IMR-90 (cell line): ENCODE results near the gene PSMC4. TPM values are rescaled to one million over a fixed set of nuclear protein-coding genes. Genes with fewer than 3 reads are reported as not detected.

Experiments used
- ATAC-seq: fragments of 200-7000 bp; cut with Tn5 transposase; 2 replicates; pipeline ENCODE4 v1.9.1; 2020; ENCODE audit warnings: low read depth, mild to moderate bottlenecking, moderate library complexity
- BruUV-seq: library from RNA; stranded (reverse); fragments of 400-500 nt; replicated peaks from 2 replicates; lab custom pipeline; 2021; lab: Mats Ljungman, UMichigan
- CTCF ChIA-PET: fragments of 300-600 bp; formaldehyde crosslinking; extraction: SDS; loops from one replicate; lab custom pipeline; 2021; ENCODE audit warnings: antibody characterized with exemption; lab: Yijun Ruan, JAX
- POLR2A ChIA-PET: fragments of 300-600 bp; sonication (Branson Sonifier 250); formaldehyde crosslinking; loops from one replicate; lab custom pipeline; 2022; ENCODE audit warnings: antibody characterized with exemption; ENCODE audit not compliant: unreplicated experiment; lab: Charles Lee
- DNase-seq: peaks from one replicate; pipeline ENCODE4 v3.0.0; 2013
- H2AFZ ChIP-seq: replicated peaks from 2 replicates; pipeline ENCODE3; 2013; ENCODE audit warnings: low read length, mild to moderate bottlenecking; ENCODE audit not compliant: poor library complexity
- H2AK5ac ChIP-seq: 2 replicates; pipeline ENCODE4 v1.6.1; 2013; ENCODE audit warnings: low read depth, low read length, inconsistent platforms
- H2AK9ac ChIP-seq: replicated peaks from 2 replicates; pipeline ENCODE3; 2013; ENCODE audit warnings: mild to moderate bottlenecking, low read depth, low read length, moderate library complexity; ENCODE audit not compliant: poor library complexity
- H2BK120ac ChIP-seq: 2 replicates; pipeline ENCODE4 v1.6.1; 2013; ENCODE audit warnings: low read depth, low read length, inconsistent platforms
- H2BK15ac ChIP-seq: 3 replicates; pipeline ENCODE4 v1.6.1; 2013; ENCODE audit warnings: low read depth, low read length, inconsistent platforms
- H2BK20ac ChIP-seq: 2 replicates; pipeline ENCODE4 v1.6.1; 2013; ENCODE audit warnings: low read depth, mild to moderate bottlenecking, inconsistent platforms, low read length, moderate library complexity
- H2BK5ac ChIP-seq: 2 replicates; pipeline ENCODE4 v1.6.1; 2013; ENCODE audit warnings: mild to moderate bottlenecking, low read depth, low read length, inconsistent platforms; ENCODE audit not compliant: poor library complexity, severe bottlenecking
- H3K14ac ChIP-seq: replicated peaks from 2 replicates; pipeline ENCODE4 v1.6.1; 2013; ENCODE audit warnings: low read depth, low read length, inconsistent platforms
- H3K18ac ChIP-seq: 2 replicates; pipeline ENCODE4 v1.6.1; 2013; ENCODE audit warnings: low read depth, low read length, control low read depth
- H3K23ac ChIP-seq: 2 replicates; pipeline ENCODE4 v1.6.1; 2013; ENCODE audit warnings: low read depth, low read length, inconsistent platforms
- H3K27ac ChIP-seq: 2 replicates; pipeline ENCODE4 v1.5.1; 2013; ENCODE audit warnings: mild to moderate bottlenecking, control low read depth, low read length; ENCODE audit not compliant: insufficient read depth
- H3K27me3 ChIP-seq: 2 replicates; pipeline ENCODE4 v1.6.1; 2013; ENCODE audit warnings: low read length; ENCODE audit not compliant: control insufficient read depth, insufficient read depth
- H3K36me3 ChIP-seq: 2 replicates; pipeline ENCODE4 v1.6.1; 2013; ENCODE audit warnings: low read length, mixed read lengths; ENCODE audit not compliant: control insufficient read depth, insufficient read depth
- H3K4ac ChIP-seq: 2 replicates; pipeline ENCODE4 v1.6.1; 2013; ENCODE audit warnings: low read depth, low read length, inconsistent platforms
- H3K4me1 ChIP-seq: 2 replicates; pipeline ENCODE4 v1.6.1; 2013; ENCODE audit warnings: low read length, mixed read lengths; ENCODE audit not compliant: control insufficient read depth, insufficient read depth
- H3K4me2 ChIP-seq: 2 replicates; pipeline ENCODE4 v1.6.1; 2013; ENCODE audit warnings: low read depth, mild to moderate bottlenecking, control low read depth, low read length, moderate library complexity
- H3K4me3 ChIP-seq: 2 replicates; pipeline ENCODE4 v1.5.1; 2013; ENCODE audit warnings: low read depth, mild to moderate bottlenecking, control low read depth, low read length, moderate library complexity; ENCODE audit not compliant: insufficient read depth
- H3K56ac ChIP-seq: 2 replicates; pipeline ENCODE4 v1.6.1; 2013; ENCODE audit warnings: low read length, inconsistent platforms; ENCODE audit not compliant: insufficient read depth; ENCODE audit errors: extremely low read depth
- H3K79me1 ChIP-seq, 2 experiments: 2 replicates each; pipeline ENCODE4 v1.6.1; 2013; ENCODE audit warnings: low read length in 2 of 2, inconsistent platforms in 1 of 2, low read depth in 1 of 2
- H3K9ac ChIP-seq: 2 replicates; pipeline ENCODE4 v1.6.1; 2013; ENCODE audit warnings: low read depth, low read length, control low read depth
- H3K9me1 ChIP-seq: 2 replicates; pipeline ENCODE4 v1.6.1; 2013; ENCODE audit warnings: low read length, inconsistent platforms; ENCODE audit not compliant: insufficient read depth
- H3K9me3 ChIP-seq: 2 replicates; pipeline ENCODE4 v1.6.1; 2013; ENCODE audit warnings: low read length; ENCODE audit not compliant: control insufficient read depth, insufficient read depth
- H4K20me1 ChIP-seq: 2 replicates; pipeline ENCODE4 v1.6.1; 2013; ENCODE audit warnings: low read length, inconsistent platforms; ENCODE audit not compliant: insufficient read depth
- H4K5ac ChIP-seq: 2 replicates; pipeline ENCODE4 v1.6.1; 2013; ENCODE audit warnings: mild to moderate bottlenecking, low read depth, low read length, control low read depth
- H4K8ac ChIP-seq, 2 experiments: 2 replicates each; pipeline ENCODE4 v1.6.1; 2013; ENCODE audit warnings: low read depth in 2 of 2, low read length in 2 of 2, control low read depth in 1 of 2, inconsistent platforms in 1 of 2
- H4K91ac ChIP-seq: 2 replicates; pipeline ENCODE4 v1.6.1; 2013; ENCODE audit warnings: low read depth, low read length, inconsistent platforms; ENCODE audit not compliant: insufficient read depth
- CHD1 ChIP-seq: IDR thresholded peaks from 2 replicates; pipeline ENCODE4 v1.6.1; 2012; ENCODE audit warnings: low read depth, low read length, improper control_type of control experiment
- CTCF ChIP-seq: conservative IDR thresholded peaks from 2 replicates; pipeline ENCODE4 v1.5.1; 2012; ENCODE audit warnings: mild to moderate bottlenecking, low read depth, low read length, improper control_type of control experiment
- ELK1 ChIP-seq: fragments of 150-350 bp; IDR thresholded peaks from 2 replicates; pipeline ENCODE4 v1.6.1; 2016; ENCODE audit warnings: low read depth, mild to moderate bottlenecking, low read length, moderate library complexity, borderline replicate concordance
- MAFK ChIP-seq: IDR thresholded peaks from 2 replicates; pipeline ENCODE4 v1.6.1; 2012; ENCODE audit warnings: low read depth, low read length, improper control_type of control experiment
- MXI1 ChIP-seq: IDR thresholded peaks from 2 replicates; pipeline ENCODE4 v1.6.1; 2012; ENCODE audit warnings: low read depth, mild to moderate bottlenecking, low read length, moderate library complexity, borderline replicate concordance
- NFE2L2 ChIP-seq: fragments of 150-350 bp; IDR thresholded peaks from 2 replicates; pipeline ENCODE4 v1.6.1; 2016; ENCODE audit warnings: low read depth, mild to moderate bottlenecking, low read length
- RCOR1 ChIP-seq: IDR thresholded peaks from 2 replicates; pipeline ENCODE4 v1.6.1; 2012; ENCODE audit warnings: mild to moderate bottlenecking, low read length, improper control_type of control experiment; ENCODE audit not compliant: insufficient replicate concordance
- RFX5 ChIP-seq: IDR thresholded peaks from 2 replicates; pipeline ENCODE4 v1.8.0; 2012; ENCODE audit warnings: low read depth, mild to moderate bottlenecking, low read length, moderate library complexity
- USF2 ChIP-seq: fragments of 150-350 bp; IDR thresholded peaks from 2 replicates; pipeline ENCODE4 v1.6.1; 2017; ENCODE audit warnings: mild to moderate bottlenecking, antibody characterized with exemption, low read length, low read depth
- WGBS, 2 experiments: methylation state at CpG; one replicate each; pipeline versions ENCODE4 v1.1.5 to v1.1.7; 2013; ENCODE audit warnings: missing lambda C conversion rate in 2 of 2; ENCODE audit not compliant: insufficient read length in 1 of 2; ENCODE audit errors: extremely low coverage in 2 of 2; 5-methylcytosine and 5-hydroxymethylcytosine counted together
- dilution Hi-C: fragments of 300-500 bp; cut with HindIII; formaldehyde crosslinking; loops from one replicate; pipeline ENCODE4 v1.14.3; 2018; ENCODE audit warnings: low sequenced_read_pairs; ENCODE audit not compliant: unreplicated experiment
- in situ Hi-C: fragments of 300-500 bp; cut with MboI; formaldehyde crosslinking; loops from 3 replicates; pipeline ENCODE4 v1.14.3; 2019; ENCODE audit warnings: low sequenced_read_pairs, inconsistent platforms, mixed read lengths
- intact Hi-C: fragments of 100-400 bp; cut with micrococcal nuclease; formaldehyde crosslinking; loops from 2 replicates; pipeline ENCODE4 v1.10.0; 2022
- polyA plus RNA-seq, 3 experiments: library from polyadenylated mRNA; depleted of rRNA; stranded (reverse); fragments of >200 nt; gene quantifications; 2 replicates each; pipeline ENCODE4 v1.2.3, GENCODE V29; 2012; ENCODE audit warnings: low replicate concordance in 1 of 3
- total RNA-seq: library from RNA; depleted of rRNA; stranded (reverse); fragments of >200 nt; gene quantifications from 2 replicates; pipeline ENCODE4 v1.2.3, GENCODE V29; 2012

Gene PSMC4
- total and polyA plus RNA-seq, 2 of the 4 experiments (the other 2 are of a cell fraction), result 148 to 216 TPM

- in situ Hi-C loops, result no loop called here
- H2AK5ac ChIP-seq, result no peak overlapping the region
- H2BK120ac ChIP-seq, result no peak overlapping the region
- no peaks in the 10 kb centered on the region for H3K36me3 ChIP-seq
- no peak overlapping the region for H3K56ac ChIP-seq
- no peak overlapping the region for H3K4me3 ChIP-seq
- H2AK9ac ChIP-seq, result no peak overlapping the region
- no peak overlapping the region for H3K14ac ChIP-seq
- WGBS, 2 experiments, result no CpG with 5 or more reads among the region's 3 CpGs
- CTCF ChIA-PET, result no interaction called here
- no peak overlapping the region for H3K4ac ChIP-seq
- intact Hi-C loops, result no loop called here
- dilution Hi-C loops, result no loop called here
- H3K4me1 ChIP-seq, result no peaks in the 10 kb centered on the region
- H3K9ac ChIP-seq, result no peak overlapping the region
- H3K4me2 ChIP-seq, result no peak overlapping the region
- no peak for ATAC-seq
- POLR2A ChIA-PET, result no interaction called here
- H3K23ac ChIP-seq, result no peak overlapping the region
- H3K27me3 ChIP-seq, result no peaks in the 10 kb centered on the region
- H4K8ac ChIP-seq, result no peak overlapping the region
- no peak overlapping the region for H2BK15ac ChIP-seq
- H3K9me1 ChIP-seq, result no peaks in the 10 kb centered on the region
- no peak overlapping the region for H2AFZ ChIP-seq
- no peak overlapping the region for H4K91ac ChIP-seq
- no peak overlapping the region for H2BK5ac ChIP-seq
- H2BK20ac ChIP-seq, result no peak overlapping the region
- no peaks in the 10 kb centered on the region for H4K20me1 ChIP-seq
- H3K79me1 ChIP-seq, result no peaks in the 10 kb centered on the region
- DNase-seq, result no peak
- no peaks in the 10 kb centered on the region for H3K9me3 ChIP-seq
- no TSS peak for BruUV-seq
- no peak for TF ChIP-seq RFX5
- no peak for TF ChIP-seq MXI1
- no peak for TF ChIP-seq USF2
- TF ChIP-seq RCOR1, result no peak
- no peak for TF ChIP-seq CHD1
- TF ChIP-seq MAFK, result no peak
- no peak for TF ChIP-seq CTCF
- TF ChIP-seq ELK1, result no peak
- TF ChIP-seq NFE2L2, result no peak
- H3K18ac ChIP-seq, result no peak overlapping the region
- no peak overlapping the region for H4K5ac ChIP-seq
- no peak overlapping the region for H3K27ac ChIP-seq
These were observed 34.9 kb upstream of the PSMC4 start for GRCh38 chr19:39936020-39936419.
